SK-N-SH (cell line): ENCODE data around the gene FIGNL2. TPM values are rescaled to one million over a fixed set of nuclear protein-coding genes. Genes with fewer than 3 reads are reported as not detected.

ENCODE experiments used
- CTCF ChIA-PET: fragments of 300-600, 350-600 bp; formaldehyde crosslinking; extraction: SDS; loops from one replicate; lab custom pipeline; 2021; lab: Yijun Ruan, JAX
- POLR2A ChIA-PET: fragments of 350-600 bp; sonication (Branson Sonifier 250); formaldehyde crosslinking; extraction: SDS; loops from one replicate; lab custom pipeline; 2020; ENCODE audit warnings: antibody characterized with exemption, inconsistent platforms; lab: Yijun Ruan, JAX
- DNase-seq: peaks from one replicate; pipeline ENCODE4 v3.0.0; 2012
- H2AFZ ChIP-seq: fragments of 200-600 bp; sonication (generic); 2 replicates; pipeline ENCODE4 v1.8.1; 2016; ENCODE audit warnings: antibody characterized with exemption, mild to moderate bottlenecking, low read depth
- H3F3A ChIP-seq: fragments of 200-600 bp; sonication (generic); replicated peaks from 2 replicates; pipeline ENCODE3; 2016; ENCODE audit warnings: antibody characterized with exemption, mild to moderate bottlenecking; ENCODE audit not compliant: insufficient read depth
- H3K27ac ChIP-seq, 2 experiments: fragments of 200-500 bp in 1 of 2; fragments of 200-600 bp in 1 of 2; sonication (Bioruptor generic) in 1 of 2; sonication (generic), shearing (Covaris generic) in 1 of 2; 2 replicates each; pipeline versions ENCODE4 v1.5.1 to v1.6.1; 2014 to 2016; ENCODE audit warnings: low read depth in 2 of 2, inconsistent platforms in 1 of 2, low read length in 1 of 2, mild to moderate bottlenecking in 1 of 2, mixed read lengths in 1 of 2
- H3K27me3 ChIP-seq: fragments of 200-600 bp; sonication (generic), shearing (Covaris generic); 2 replicates; pipeline ENCODE4 v1.6.1; 2016; ENCODE audit warnings: mixed run types; ENCODE audit not compliant: insufficient read depth
- H3K36me3 ChIP-seq, 2 experiments: fragments of 200-500 bp in 1 of 2; fragments of 200-600 bp in 1 of 2; sonication (Bioruptor generic) in 1 of 2; sonication (generic) in 1 of 2; replicated peaks in 1 of 2; 2 replicates each; pipeline versions ENCODE3 to v1.5.1; 2014 to 2016; ENCODE audit warnings: low read length in 1 of 2, mild to moderate bottlenecking in 1 of 2; ENCODE audit not compliant: insufficient read depth in 2 of 2, control insufficient read depth in 1 of 2
- H3K4me1 ChIP-seq, 2 experiments: fragments of 200-500 bp in 1 of 2; fragments of 200-600 bp in 1 of 2; sonication (Bioruptor generic) in 1 of 2; sonication (generic), shearing (Covaris generic) in 1 of 2; 2 replicates each; pipeline versions ENCODE4 v1.5.1 to v1.6.1; 2014 to 2016; ENCODE audit warnings: low read depth in 1 of 2, low read length in 1 of 2, mixed run types in 1 of 2; ENCODE audit not compliant: insufficient read depth in 2 of 2, control insufficient read depth in 1 of 2
- H3K4me2 ChIP-seq: fragments of 200-600 bp; sonication (generic), shearing (Covaris generic); 2 replicates; pipeline ENCODE4 v1.6.1; 2017; ENCODE audit warnings: mixed run types
- H3K4me3 ChIP-seq, 2 experiments: fragments of 200-500 bp in 1 of 2; fragments of 200-600 bp in 1 of 2; sonication (Bioruptor generic) in 1 of 2; sonication (generic), shearing (Covaris generic) in 1 of 2; 2 replicates each; pipeline versions ENCODE4 v1.5.1 to v1.8.1; 2014 to 2016; ENCODE audit warnings: low read depth in 2 of 2, inconsistent platforms in 1 of 2, low read length in 1 of 2, mild to moderate bottlenecking in 1 of 2, mixed read lengths in 1 of 2, moderate library complexity in 1 of 2
- H3K79me2 ChIP-seq: fragments of 200-600 bp; sonication (generic); 2 replicates; pipeline ENCODE4 v1.8.1; 2017; ENCODE audit warnings: mild to moderate bottlenecking; ENCODE audit not compliant: insufficient read depth
- H3K9ac ChIP-seq: fragments of 200-600 bp; sonication (generic); 2 replicates; pipeline ENCODE4 v1.6.1; 2017; ENCODE audit warnings: mixed run types
- H3K9me2 ChIP-seq: fragments of 200-600 bp; sonication (generic); 2 replicates; pipeline ENCODE4 v1.6.1; 2017; ENCODE audit warnings: mixed run types
- H3K9me3 ChIP-seq: fragments of 200-600 bp; sonication (generic); 2 replicates; pipeline ENCODE4 v1.6.1; 2017; ENCODE audit warnings: mixed run types, mild to moderate bottlenecking, moderate library complexity
- H4K20me1 ChIP-seq: fragments of 200-600 bp; sonication (generic); 2 replicates; pipeline ENCODE4 v1.6.1; 2017; ENCODE audit warnings: mild to moderate bottlenecking, mixed run types; ENCODE audit not compliant: insufficient read depth
- ELF1 ChIP-seq: IDR thresholded peaks from 2 replicates; pipeline ENCODE4 v1.4.0; 2012
- EP300 ChIP-seq, 2 experiments: IDR thresholded peaks; 2 replicates each; pipeline versions ENCODE4 v1.4.0 to v1.6.1; 2012; ENCODE audit warnings: borderline replicate concordance in 1 of 2, low read depth in 1 of 2, low read length in 1 of 2
- EZH2phosphoT487 ChIP-seq: fragments of 200-600 bp; sonication (generic); IDR thresholded peaks from 2 replicates; pipeline ENCODE4 v1.6.1; 2017; ENCODE audit warnings: low read depth, mixed run types, mild to moderate bottlenecking, antibody characterized with exemption, moderate library complexity, borderline replicate concordance
- FOXM1 ChIP-seq: IDR thresholded peaks from 2 replicates; pipeline ENCODE4 v1.4.0; 2012; ENCODE audit warnings: low read depth, mild to moderate bottlenecking
- GABPA ChIP-seq: IDR thresholded peaks from 2 replicates; pipeline ENCODE4 v1.4.0; 2012; ENCODE audit warnings: low read depth, mild to moderate bottlenecking
- GATA2 ChIP-seq: sonication (generic); formaldehyde crosslinking; IDR thresholded peaks from 2 replicates; pipeline ENCODE4 v1.5.0; 2020; ENCODE audit warnings: mild to moderate bottlenecking, missing genetic modification reagents
- IRF3 ChIP-seq: fragments of 150-350 bp; IDR thresholded peaks from 2 replicates; pipeline ENCODE4 v1.6.1; 2016; ENCODE audit warnings: mild to moderate bottlenecking, low read depth, low read length
- MAX ChIP-seq: IDR thresholded peaks from 2 replicates; pipeline ENCODE4 v1.4.0; 2012; ENCODE audit warnings: low read depth
- NFIC ChIP-seq: IDR thresholded peaks from 2 replicates; pipeline ENCODE4 v1.4.0; 2012; ENCODE audit warnings: borderline replicate concordance
- PBX3 ChIP-seq: IDR thresholded peaks from 2 replicates; pipeline ENCODE4; 2012
- POLR2AphosphoS5 ChIP-seq: IDR thresholded peaks from 2 replicates; pipeline ENCODE4 v1.6.1; 2012; ENCODE audit warnings: low read depth, low read length
- RAD21 ChIP-seq: IDR thresholded peaks from 2 replicates; pipeline ENCODE4 v1.6.1; 2012; ENCODE audit warnings: mild to moderate bottlenecking, low read length
- REST ChIP-seq: IDR thresholded peaks from 2 replicates; pipeline ENCODE4 v1.6.1; 2012; ENCODE audit warnings: mild to moderate bottlenecking, low read depth, low read length, moderate library complexity
- SMC3 ChIP-seq: IDR thresholded peaks from 2 replicates; pipeline ENCODE4 v1.6.1; 2012; ENCODE audit warnings: low read depth, low read length, improper control_type of control experiment
- TCF12 ChIP-seq: IDR thresholded peaks from 2 replicates; pipeline ENCODE4 v1.4.0; 2012
- USF1 ChIP-seq: IDR thresholded peaks from 2 replicates; pipeline ENCODE4 v1.4.0; 2012; ENCODE audit warnings: low read depth, borderline replicate concordance
- USF2 ChIP-seq: fragments of 150-350 bp; IDR thresholded peaks from 2 replicates; pipeline ENCODE4 v1.6.1; 2017; ENCODE audit warnings: antibody characterized with exemption, low read length, low read depth, borderline replicate concordance
- WGBS: methylation state at CpG from one replicate; pipeline ENCODE4 v1.1.6; 2017; ENCODE audit warnings: low lambda C conversion rate; 5-methylcytosine and 5-hydroxymethylcytosine counted together
- polyA plus RNA-seq, 3 experiments: library from polyadenylated mRNA; depleted of rRNA; stranded (reverse); fragments of >200 nt; gene quantifications; 2 replicates each; pipeline ENCODE4 v1.2.3, GENCODE V29; 2012

FIGNL2 gene
- polyA plus RNA-seq, 1 of the 3 experiments (the other 2 are of a cell fraction), result 0.05 TPM

- DNase-seq, result no peak
- H4K20me1 ChIP-seq, result no peaks in the 10 kb centered on the region
- CTCF ChIA-PET, result interaction anchor here (1.0 to 4.9 kb wide), 17 partner anchors 9 to 406 kb away, joined by 3 to 46 read pairs (median 9); partner anchors contain the start of gene SLC4A8
- H3K9me2 ChIP-seq, result no peaks in the 10 kb centered on the region
- H3K4me3 ChIP-seq, result no peak overlapping the region
- no peak overlapping the region for H3K27ac ChIP-seq
- 95% methylated on average over 4 of the region's 4 CpGs for WGBS
- H3K9ac ChIP-seq, result no peak overlapping the region
- POLR2A ChIA-PET, result no interaction called here
- no peaks in the 10 kb centered on the region for H3K79me2 ChIP-seq
- no peak for TF ChIP-seq GATA2
- no peak for TF ChIP-seq MAX
- no peak for TF ChIP-seq TCF12
- TF ChIP-seq USF2, result no peak
- TF ChIP-seq SMC3, result no peak
- TF ChIP-seq IRF3, result no peak
- no peak for TF ChIP-seq EZH2phosphoT487
- TF ChIP-seq EP300 (IDR thresholded peaks at IDR 0.05; ENCODE audit: borderline replicate concordance in 1 of 2, low read depth in 1 of 2, low read length in 1 of 2), result no peak
- TF ChIP-seq FOXM1, result no peak
- H3K4me2 ChIP-seq, result no peak overlapping the region
- peaks cover 12 to 29% of the 10 kb centered on the region in 2 experiments; a peak in 3 of 4 replicates for H3K4me1 ChIP-seq
- no peak overlapping the region for H2AFZ ChIP-seq
- no peaks in the 10 kb centered on the region for H3K27me3 ChIP-seq
- no peaks in the 10 kb centered on the region for H3K9me3 ChIP-seq
- peaks cover 23% of the 10 kb centered on the region for H3F3A ChIP-seq
- no peaks in the 10 kb centered on the region for H3K36me3 ChIP-seq
Measured at GRCh38 chr12:51822956-51823355, 25.6 kb downstream of the FIGNL2 start.

- POLR2A ChIA-PET, result no interaction called here
- Histone ChIP-seq H4K20me1 (no peaks in the 10 kb centered on the region), H3K4me2 (no peak overlapping the region), H3K9me3 (no peaks in the 10 kb centered on the region), H3F3A (peaks cover 23% of the 10 kb centered on the region), H3K9ac (no peak overlapping the region), H3K27ac (no peak overlapping the region), H2AFZ (no peak overlapping the region), H3K9me2 (no peaks in the 10 kb centered on the region), H3K27me3 (no peaks in the 10 kb centered on the region), H3K36me3 (no peaks in the 10 kb centered on the region), H3K4me3 (no peak overlapping the region), H3K79me2 (no peaks in the 10 kb centered on the region), H3K4me1 (peaks cover 12 to 27% of the 10 kb centered on the region in 2 experiments; a peak in 3 of 4 replicates)
- 96% methylated on average over 13 of the region's 16 CpGs for WGBS
- CTCF ChIA-PET, result interaction anchor here (2.6 to 4.9 kb wide), 2 partner anchors 51 to 401 kb away, joined by 15 to 46 read pairs; no protein-coding TSS in a partner anchor
- DNase-seq, result no peak
- TF ChIP-seq ELF1 (no peak), EP300 (IDR thresholded peaks at IDR 0.05; ENCODE audit: borderline replicate concordance in 1 of 2, low read depth in 1 of 2, low read length in 1 of 2) (no peak), PBX3 (no peak), RAD21 (no peak), POLR2AphosphoS5 (no peak), REST (no peak), EZH2phosphoT487 (no peak), NFIC (no peak), IRF3 (no peak), USF2 (no peak), USF1 (no peak), TCF12 (no peak), GABPA (no peak)
Measured at GRCh38 chr12:51822261-51822616, 26.3 kb downstream of the FIGNL2 start.
